PFSK-1 (cell line): ENCODE data around the gene TMEM132D.

Experiments used
- FOXP2 ChIP-seq: optimal IDR thresholded peaks from 2 replicates; pipeline ENCODE3; 2011; ENCODE audit warnings: borderline replicate concordance, control low read depth, inconsistent platforms; ENCODE audit not compliant: insufficient read depth; ENCODE audit errors: extremely low read length, extremely low read depth
- POLR2AphosphoS5 ChIP-seq: IDR thresholded peaks from 2 replicates; pipeline ENCODE4 v1.6.1; 2012; ENCODE audit warnings: low read depth, mild to moderate bottlenecking, control low read depth, low read length, moderate library complexity
- REST ChIP-seq, 2 experiments: IDR thresholded peaks; 2 replicates each; pipeline versions ENCODE4 v1.6.1 to v1.8.0; 2011 to 2012; ENCODE audit warnings: low read depth in 2 of 2, low read length in 2 of 2, control low read depth in 1 of 2, inconsistent platforms in 1 of 2, mild to moderate bottlenecking in 1 of 2, moderate library complexity in 1 of 2; ENCODE audit not compliant: insufficient read depth in 1 of 2
- SIN3A ChIP-seq: IDR thresholded peaks from 2 replicates; pipeline ENCODE4 v1.6.1; 2012; ENCODE audit warnings: mild to moderate bottlenecking, low read length, moderate library complexity, borderline replicate concordance; ENCODE audit not compliant: insufficient read depth
- TAF1 ChIP-seq: IDR thresholded peaks from 2 replicates; pipeline ENCODE4 v1.6.1; 2012; ENCODE audit warnings: low read length, control low read depth, borderline replicate concordance; ENCODE audit not compliant: insufficient read depth

Gene TMEM132D

DNA sequence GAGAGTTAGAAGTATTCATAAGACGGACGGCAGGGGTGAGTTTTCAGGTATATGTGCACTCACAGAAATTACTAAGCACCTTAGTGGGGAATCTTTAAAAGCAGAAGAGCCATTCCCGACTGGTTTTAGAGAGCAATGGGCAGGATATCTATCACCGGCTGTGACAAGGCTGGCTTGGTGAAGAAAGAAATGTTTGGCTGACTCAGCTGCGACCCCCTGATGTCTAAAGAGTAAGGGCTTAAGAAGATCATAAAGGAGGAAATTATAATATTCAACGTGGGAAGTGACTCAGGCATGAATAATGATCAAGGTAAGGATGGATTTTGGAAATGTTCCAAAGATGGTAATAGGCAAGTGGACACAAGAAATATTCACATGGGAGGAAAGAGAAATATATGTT, 407.6 kb downstream of the TMEM132D start:
- TF ChIP-seq POLR2AphosphoS5 (no peak), REST (IDR thresholded peaks at IDR 0.05; ENCODE audit: insufficient read depth in 1 of 2, low read depth in 2 of 2, low read length in 2 of 2) (no peak), FOXP2 (no peak), SIN3A (no peak), TAF1 (no peak)

- TF ChIP-seq FOXP2 (no peak), TAF1 (no peak), SIN3A (no peak), POLR2AphosphoS5 (no peak), REST (IDR thresholded peaks at IDR 0.05; ENCODE audit: insufficient read depth in 1 of 2, low read depth in 2 of 2, low read length in 2 of 2) (no peak)
Observed at GRCh38 chr12:129494766-129495165, 409.1 kb downstream of the TMEM132D start.

- TF ChIP-seq TAF1 (no peak), POLR2AphosphoS5 (no peak), FOXP2 (no peak), REST (IDR thresholded peaks at IDR 0.05; ENCODE audit: insufficient read depth in 1 of 2, low read depth in 2 of 2, low read length in 2 of 2) (no peak), SIN3A (no peak)
Observed at GRCh38 chr12:129494260-129494659, 409.6 kb downstream of the TMEM132D start.

- TF ChIP-seq POLR2AphosphoS5 (no peak), SIN3A (no peak), REST (IDR thresholded peaks at IDR 0.05; ENCODE audit: insufficient read depth in 1 of 2, low read depth in 2 of 2, low read length in 2 of 2) (no peak), FOXP2 (no peak), TAF1 (no peak)
Observed at GRCh38 chr12:129489100-129489676, 414.6 kb downstream of the TMEM132D start.

- no peak for TF ChIP-seq POLR2AphosphoS5
- TF ChIP-seq SIN3A = no peak
- TF ChIP-seq TAF1 = no peak
- TF ChIP-seq FOXP2 = no peak
- no peak for TF ChIP-seq REST (IDR thresholded peaks at IDR 0.05; ENCODE audit: insufficient read depth in 1 of 2, low read depth in 2 of 2, low read length in 2 of 2)
Observed at GRCh38 chr12:129486931-129487330, 416.9 kb downstream of the TMEM132D start.
